ENCODE data around the gene TPST1.

Gene TPST1

GRCh38 chr7:66190504-66190857, 14.7 kb upstream of the TPST1 start:
- no peak overlapping the region for H3K27ac ChIP-seq
- TF ChIP-seq CTCF (conservative IDR thresholded peaks at IDR 0.05) = no peak

- TF ChIP-seq CTCF (conservative IDR thresholded peaks at IDR 0.05) = no peak
- no peak overlapping the region for H3K27ac ChIP-seq
Observed at GRCh38 chr7:66193146-66193725, 11.9 kb upstream of the TPST1 start.

GRCh38 chr7:66198469-66198868, 6.7 kb upstream of the TPST1 start:
- H3K27ac ChIP-seq = no peak overlapping the region
- no peak for TF ChIP-seq CTCF (conservative IDR thresholded peaks at IDR 0.05)

GRCh38 chr7:66198956-66199355, 6.2 kb upstream of the TPST1 start:
- TF ChIP-seq CTCF (conservative IDR thresholded peaks at IDR 0.05) = no peak
- H3K27ac ChIP-seq = no peak overlapping the region

GRCh38 chr7:66202441-66202840, 2.7 kb upstream of the TPST1 start:
- TF ChIP-seq CTCF (conservative IDR thresholded peaks at IDR 0.05) = no peak
- H3K27ac ChIP-seq = no peak overlapping the region

GRCh38 chr7:66205741-66206090, 582 bp downstream of the TPST1 start:
- peak overlapping the region; percentile 85 for H3K27ac ChIP-seq

GRCh38 chr7:66206119-66206933, 1.2 kb downstream of the TPST1 start:
- peak overlapping the region; percentile 85; the same call in 1 of the 2 replicates for H3K27ac ChIP-seq
- no peak for TF ChIP-seq CTCF (conservative IDR thresholded peaks at IDR 0.05)

More at GRCh38 chr7:66205741-66206090, 582 bp downstream of the TPST1 start:
- no peak for TF ChIP-seq CTCF (conservative IDR thresholded peaks at IDR 0.05)

Data from VCaP (cell line).